Body of pancreas (tissue), 4 donors: ENCODE data around the gene MPLKIP.
"Not testable (repeated sequence)": the region's sequence is repeated elsewhere in the genome, so short reads cannot be mapped to it uniquely, and the experiment has no call there.

Experiments
- CTCF ChIP-seq, 7 experiments: fragments of 450-650 bp in 4 of 7; fragments of 200-600 bp in 3 of 7; sonication (generic) in 3 of 7; IDR thresholded peaks; one replicate each; pipeline ENCODE4 v1.5.1; 2016 to 2019; ENCODE audit warnings: antibody characterized with exemption in 7 of 7
- POLR2A ChIP-seq, 3 donors: fragments of 450-650 bp; IDR thresholded peaks; one replicate each; pipeline ENCODE4 v1.6.1; 2016; ENCODE audit warnings: antibody characterized with exemption in 3 of 3, mild to moderate bottlenecking in 2 of 3

- TF ChIP-seq CTCF, POLR2A (IDR thresholded peaks at IDR 0.05): not testable (repeated sequence)
Measured at GRCh38 chr7:40145596-40146130, 11.2 kb upstream of the MPLKIP start.
